SK-N-SH treated with all-trans-retinoic acid at 6 μM for 48 hours (cell line): ENCODE data around the gene CHAC2.

Experiments used
- ATAC-seq: fragments of 200-7000 bp; cut with Tn5 transposase; 3 replicates; pipeline ENCODE4 v1.9.1; 2020; ENCODE audit warnings: mild to moderate bottlenecking, moderate library complexity
- ARNTL ChIP-seq: fragments of 450-650 bp; formaldehyde crosslinking; IDR thresholded peaks from 2 replicates; pipeline ENCODE4 v1.5.0; 2020; ENCODE audit warnings: low read depth, mild to moderate bottlenecking, moderate library complexity, borderline replicate concordance
- BACH2 ChIP-seq: fragments of 250-450 bp; sonication (Bioruptor Pico); IDR thresholded peaks from 2 replicates; pipeline ENCODE4 v1.9.0; 2021; ENCODE audit warnings: mild to moderate bottlenecking, borderline replicate concordance
- CSDC2 ChIP-seq: fragments of 250-450 bp; sonication (Bioruptor Pico); IDR thresholded peaks from 2 replicates; pipeline ENCODE4 v1.5.0; 2020; ENCODE audit warnings: mild to moderate bottlenecking, moderate library complexity
- ESRRG ChIP-seq: fragments of 250-450 bp; sonication (Bioruptor Pico); IDR thresholded peaks from 2 replicates; pipeline ENCODE4 v1.6.1; 2021; ENCODE audit warnings: mild to moderate bottlenecking
- GLIS3 ChIP-seq: fragments of 250-450 bp; sonication (Bioruptor Pico); IDR thresholded peaks from 2 replicates; pipeline ENCODE4 v1.5.0; 2020; ENCODE audit warnings: mild to moderate bottlenecking, moderate library complexity
- ISL1 ChIP-seq: fragments of 250-450 bp; sonication (Bioruptor Pico); IDR thresholded peaks from 2 replicates; pipeline ENCODE4 v2.1.2; 2022; ENCODE audit warnings: mild to moderate bottlenecking, moderate library complexity
- OSR1 ChIP-seq: fragments of 250-450 bp; sonication (Bioruptor Pico); IDR thresholded peaks from 2 replicates; pipeline ENCODE4 v1.8.0; 2022; ENCODE audit warnings: moderate library complexity, mild to moderate bottlenecking, inconsistent platforms
- POU6F1 ChIP-seq: fragments of 250-450 bp; sonication (Bioruptor Pico); IDR thresholded peaks from 2 replicates; pipeline ENCODE4 v1.8.0; 2021; ENCODE audit warnings: low read depth, mild to moderate bottlenecking, moderate library complexity, borderline replicate concordance
- PPARA ChIP-seq: fragments of 250-450 bp; sonication (Bioruptor Pico); IDR thresholded peaks from 2 replicates; pipeline ENCODE4 v1.5.0; 2020; ENCODE audit warnings: mild to moderate bottlenecking, borderline replicate concordance
- RARB ChIP-seq: fragments of 250-450 bp; sonication (Bioruptor Pico); IDR thresholded peaks from 2 replicates; pipeline ENCODE4 v1.8.0; 2021; ENCODE audit warnings: mild to moderate bottlenecking, moderate library complexity
- SNAI2 ChIP-seq: fragments of 250-450 bp; sonication (Bioruptor Pico); IDR thresholded peaks from 2 replicates; pipeline ENCODE4 v1.5.0; 2020; ENCODE audit warnings: mild to moderate bottlenecking, moderate library complexity
- TCF4 ChIP-seq: fragments of 250-450 bp; sonication (Bioruptor Pico); IDR thresholded peaks from 2 replicates; pipeline ENCODE4 v1.8.0; 2021; ENCODE audit warnings: mild to moderate bottlenecking, moderate library complexity, borderline replicate concordance
- TOX ChIP-seq: fragments of 250-450 bp; sonication (Bioruptor Pico); IDR thresholded peaks from 2 replicates; pipeline ENCODE4 v1.8.0; 2021; ENCODE audit warnings: mild to moderate bottlenecking, moderate library complexity, borderline replicate concordance
- TSHZ2 ChIP-seq: fragments of 250-450 bp; sonication (Bioruptor Pico); IDR thresholded peaks from 2 replicates; pipeline ENCODE4 v1.5.0; 2020; ENCODE audit warnings: mild to moderate bottlenecking, moderate library complexity
- ZC3H10 ChIP-seq: fragments of 250-450 bp; sonication (Bioruptor Pico); IDR thresholded peaks from 2 replicates; pipeline ENCODE4 v1.5.1; 2021; ENCODE audit warnings: mild to moderate bottlenecking, moderate library complexity
- ZFP3 ChIP-seq: fragments of 250-450 bp; sonication (Bioruptor Pico); IDR thresholded peaks from 2 replicates; pipeline ENCODE4 v1.5.0; 2020; ENCODE audit warnings: mild to moderate bottlenecking, moderate library complexity
- ZFP30 ChIP-seq: fragments of 450-650 bp; formaldehyde crosslinking; IDR thresholded peaks from 2 replicates; pipeline ENCODE4 v1.5.0; 2022; ENCODE audit warnings: mild to moderate bottlenecking, moderate library complexity
- ZNF565 ChIP-seq: fragments of 450-650 bp; formaldehyde crosslinking; conservative IDR thresholded peaks from 2 replicates; pipeline ENCODE4 v1.5.0; 2020; ENCODE audit warnings: low read depth, mild to moderate bottlenecking, moderate library complexity
- ZNF70 ChIP-seq: fragments of 450-650 bp; formaldehyde crosslinking; IDR thresholded peaks from 2 replicates; pipeline ENCODE4 v1.5.0; 2020; ENCODE audit warnings: mild to moderate bottlenecking, moderate library complexity
- TF ChIP-seq, protein P1 (sequence below): fragments of 250-450 bp; sonication (Bioruptor Pico); IDR thresholded peaks from 2 replicates; pipeline ENCODE4 v1.5.1; 2021; ENCODE audit warnings: mild to moderate bottlenecking, moderate library complexity
- TF ChIP-seq, protein P2 (sequence below): fragments of 250-450 bp; sonication (Bioruptor Pico); IDR thresholded peaks from 2 replicates; pipeline ENCODE4 v1.8.0; 2020; ENCODE audit warnings: mild to moderate bottlenecking, moderate library complexity, borderline replicate concordance

CHAC2 gene

DNA sequence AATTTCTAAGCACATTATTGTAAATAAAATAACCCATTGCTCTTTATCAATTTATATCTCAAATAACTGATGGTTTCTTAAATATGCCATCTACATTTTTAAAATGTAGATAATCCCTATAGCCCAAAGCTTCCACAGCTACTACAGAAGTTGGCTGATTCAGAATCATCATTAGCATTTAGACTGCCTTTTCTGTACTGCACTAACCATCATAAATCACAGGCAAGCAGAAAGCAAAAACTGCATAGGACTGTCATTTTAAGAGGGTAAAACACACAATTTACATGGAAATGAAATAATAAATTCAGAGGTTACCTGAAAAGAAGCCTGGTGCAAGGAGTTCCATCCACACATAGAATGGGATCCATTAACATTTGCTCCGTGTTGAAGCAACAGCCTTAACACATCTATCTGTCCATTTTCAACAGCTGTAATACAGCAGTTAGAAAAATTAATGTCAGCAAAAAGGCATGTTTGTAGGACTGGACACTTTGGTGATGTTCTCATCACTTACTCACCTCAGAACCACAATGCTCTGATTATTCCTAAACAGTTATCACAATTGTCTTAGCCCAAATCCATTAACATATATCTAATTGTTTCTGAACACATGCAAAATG, 38.4 kb upstream of the CHAC2 start (continued):
- no peak for TF ChIP-seq PPARA
- TF ChIP-seq, all 23 proteins: peak for 0

DNA sequence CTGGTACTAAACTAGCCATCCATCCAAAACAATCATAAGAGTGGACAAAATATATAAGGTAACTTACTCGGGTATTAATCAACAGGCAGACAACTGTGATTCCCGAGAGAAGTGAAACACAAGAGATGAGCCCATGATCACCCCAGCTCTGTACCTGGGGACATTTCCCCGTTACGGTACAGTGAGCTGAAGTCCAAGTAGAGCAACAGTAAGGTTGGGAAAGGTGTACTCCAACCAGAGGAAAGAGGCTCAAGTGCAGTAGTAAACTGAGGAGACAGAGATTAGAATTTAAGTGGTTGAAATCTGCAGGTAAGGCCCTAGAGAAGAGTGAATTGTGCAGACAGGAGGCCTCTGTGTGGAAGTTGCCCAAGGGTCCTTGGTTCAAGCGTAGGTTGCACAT, 30.5 kb upstream of the CHAC2 start:
- ATAC-seq, result no peak
- TF ChIP-seq TOX (CRISPR knock-in tag) (no peak), BACH2 (CRISPR knock-in tag) (no peak), PPARA (no peak), SNAI2 (CRISPR knock-in tag) (no peak), ZNF70 (no peak), RARB (CRISPR knock-in tag) (no peak), ZNF565 (no peak), OSR1 (no peak), TCF4 (no peak), ZFP3 (CRISPR knock-in tag) (no peak), ARNTL (CRISPR knock-in tag) (no peak), ZFP30 (CRISPR knock-in tag) (no peak), ISL1 (no peak), CSDC2 (CRISPR knock-in tag) (no peak), GLIS3 (CRISPR knock-in tag) (no peak)
- TF ChIP-seq, protein P1, sequence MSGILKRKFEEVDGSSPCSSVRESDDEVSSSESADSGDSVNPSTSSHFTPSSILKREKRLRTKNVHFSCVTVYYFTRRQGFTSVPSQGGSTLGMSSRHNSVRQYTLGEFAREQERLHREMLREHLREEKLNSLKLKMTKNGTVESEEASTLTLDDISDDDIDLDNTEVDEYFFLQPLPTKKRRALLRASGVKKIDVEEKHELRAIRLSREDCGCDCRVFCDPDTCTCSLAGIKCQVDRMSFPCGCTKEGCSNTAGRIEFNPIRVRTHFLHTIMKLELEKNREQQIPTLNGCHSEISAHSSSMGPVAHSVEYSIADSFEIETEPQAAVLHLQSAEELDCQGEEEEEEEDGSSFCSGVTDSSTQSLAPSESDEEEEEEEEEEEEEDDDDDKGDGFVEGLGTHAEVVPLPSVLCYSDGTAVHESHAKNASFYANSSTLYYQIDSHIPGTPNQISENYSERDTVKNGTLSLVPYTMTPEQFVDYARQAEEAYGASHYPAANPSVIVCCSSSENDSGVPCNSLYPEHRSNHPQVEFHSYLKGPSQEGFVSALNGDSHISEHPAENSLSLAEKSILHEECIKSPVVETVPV (CRISPR knock-in tag), result no peak
- TF ChIP-seq, protein P2, sequence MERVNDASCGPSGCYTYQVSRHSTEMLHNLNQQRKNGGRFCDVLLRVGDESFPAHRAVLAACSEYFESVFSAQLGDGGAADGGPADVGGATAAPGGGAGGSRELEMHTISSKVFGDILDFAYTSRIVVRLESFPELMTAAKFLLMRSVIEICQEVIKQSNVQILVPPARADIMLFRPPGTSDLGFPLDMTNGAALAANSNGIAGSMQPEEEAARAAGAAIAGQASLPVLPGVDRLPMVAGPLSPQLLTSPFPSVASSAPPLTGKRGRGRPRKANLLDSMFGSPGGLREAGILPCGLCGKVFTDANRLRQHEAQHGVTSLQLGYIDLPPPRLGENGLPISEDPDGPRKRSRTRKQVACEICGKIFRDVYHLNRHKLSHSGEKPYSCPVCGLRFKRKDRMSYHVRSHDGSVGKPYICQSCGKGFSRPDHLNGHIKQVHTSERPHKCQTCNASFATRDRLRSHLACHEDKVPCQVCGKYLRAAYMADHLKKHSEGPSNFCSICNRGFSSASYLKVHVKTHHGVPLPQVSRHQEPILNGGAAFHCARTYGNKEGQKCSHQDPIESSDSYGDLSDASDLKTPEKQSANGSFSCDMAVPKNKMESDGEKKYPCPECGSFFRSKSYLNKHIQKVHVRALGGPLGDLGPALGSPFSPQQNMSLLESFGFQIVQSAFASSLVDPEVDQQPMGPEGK (CRISPR knock-in tag), result no peak
- TF ChIP-seq, all 23 proteins: peak for 0

GRCh38 chr2:53739032-53739431, 28.6 kb upstream of the CHAC2 start:
- ATAC-seq, result no peak
- TF ChIP-seq ZFP3 (CRISPR knock-in tag), result no peak
- TF ChIP-seq GLIS3 (CRISPR knock-in tag), result no peak
- no peak for TF ChIP-seq TCF4
- TF ChIP-seq, protein P1 (CRISPR knock-in tag), result no peak
- TF ChIP-seq ZNF565, result no peak
- no peak for TF ChIP-seq CSDC2 (CRISPR knock-in tag)
- no peak for TF ChIP-seq ISL1
- TF ChIP-seq, protein P2 (CRISPR knock-in tag), result no peak
- no peak for TF ChIP-seq SNAI2 (CRISPR knock-in tag)
- no peak for TF ChIP-seq ZNF70
- TF ChIP-seq PPARA, result no peak
- no peak for TF ChIP-seq ZFP30 (CRISPR knock-in tag)
- TF ChIP-seq OSR1, result no peak
- TF ChIP-seq BACH2 (CRISPR knock-in tag), result no peak
- TF ChIP-seq POU6F1 (CRISPR knock-in tag), result no peak
- no peak for TF ChIP-seq ZC3H10 (CRISPR knock-in tag)
- no peak for TF ChIP-seq ESRRG
- TF ChIP-seq RARB (CRISPR knock-in tag), result no peak
- no peak for TF ChIP-seq TSHZ2 (CRISPR knock-in tag)
